PC-3 (cell line): ENCODE results near the gene TMEM117.

Experiments used
- CTCF ChIP-seq: fragments of 300-600 bp; sonication (generic); conservative IDR thresholded peaks from 2 replicates; pipeline ENCODE4 v1.5.1; 2017; ENCODE audit warnings: antibody characterized with exemption, low read depth, mild to moderate bottlenecking, low read length
- EZH2 ChIP-seq: fragments of 300-600 bp; sonication (generic); IDR thresholded peaks from one replicate; pipeline ENCODE4 v1.6.1; 2017; ENCODE audit warnings: antibody characterized with exemption, mild to moderate bottlenecking, low read length; ENCODE audit not compliant: unreplicated experiment
- EZH2phosphoT487 ChIP-seq: fragments of 300-600 bp; sonication (generic); IDR thresholded peaks from 2 replicates; pipeline ENCODE4 v1.6.1; 2018; ENCODE audit warnings: mild to moderate bottlenecking, antibody characterized with exemption, low read length, borderline replicate concordance

GRCh38 chr12:44334347-44334746 is 498.5 kb downstream of the TMEM117 start:
- TF ChIP-seq EZH2 (no peak), CTCF (no peak), EZH2phosphoT487 (no peak)
